Natural killer cell (primary cell): ENCODE results near the gene EVI5L. TPM values are rescaled to one million over a fixed set of nuclear protein-coding genes. Genes with fewer than 3 reads are reported as not detected.

ENCODE experiments used
- ATAC-seq, 3 donors: fragments of 150-1000 bp in 2 of 3; fragments of 200-7000 bp in 1 of 3; cut with Tn5 transposase; 1 replicate in 1 of 3; 2 replicates in 2 of 3; pipeline ENCODE4 v1.10.0; 2021; ENCODE audit warnings: mild to moderate bottlenecking in 2 of 3, moderate library complexity in 2 of 3
- DNase-seq, 2 donors: peaks; one replicate each; pipeline versions ENCODE4 v3.0.0 to v3.0.0-alpha.2; 2013 to 2021; ENCODE audit warnings: mixed read lengths in 1 of 2
- H3K27ac ChIP-seq: one replicate; pipeline ENCODE4 v1.5.1; 2013; ENCODE audit warnings: mild to moderate bottlenecking, low read length
- H3K27me3 ChIP-seq: one replicate; pipeline ENCODE4 v1.6.1; 2013; ENCODE audit warnings: low read length; ENCODE audit not compliant: control insufficient read depth, insufficient read depth
- H3K36me3 ChIP-seq: one replicate; pipeline ENCODE4 v1.6.1; 2013; ENCODE audit warnings: low read length; ENCODE audit not compliant: control insufficient read depth, insufficient read depth
- H3K4me1 ChIP-seq: one replicate; pipeline ENCODE4 v1.6.1; 2013; ENCODE audit warnings: low read length; ENCODE audit not compliant: control insufficient read depth, insufficient read depth
- H3K4me3 ChIP-seq: one replicate; pipeline ENCODE4 v1.5.1; 2013; ENCODE audit warnings: low read length
- H3K9me3 ChIP-seq: one replicate; pipeline ENCODE4 v1.6.1; 2013; ENCODE audit warnings: low read length; ENCODE audit not compliant: control insufficient read depth, insufficient read depth
- H3K27ac Mint-ChIP-seq, 2 donors: one replicate each; pipeline ENCODE4 v1.8.0; 2022; ENCODE audit warnings: mild to moderate bottlenecking in 2 of 2, mixed read lengths in 2 of 2, moderate library complexity in 1 of 2
- H3K27me3 Mint-ChIP-seq, 2 donors: one replicate each; pipeline ENCODE4 v1.8.0; 2022; ENCODE audit warnings: low read depth in 2 of 2, mixed read lengths in 2 of 2
- H3K36me3 Mint-ChIP-seq: one replicate; pipeline ENCODE4 v1.8.0; 2022; ENCODE audit warnings: mixed read lengths
- H3K4me1 Mint-ChIP-seq, 2 donors: one replicate each; pipeline ENCODE4 v1.8.0; 2022; ENCODE audit warnings: mixed read lengths in 2 of 2
- H3K4me3 Mint-ChIP-seq: one replicate; pipeline ENCODE4 v1.8.0; 2022; ENCODE audit warnings: mild to moderate bottlenecking, moderate library complexity, mixed read lengths
- H3K9me3 Mint-ChIP-seq, 2 donors: one replicate each; pipeline ENCODE4 v1.8.0; 2022; ENCODE audit warnings: mixed read lengths in 2 of 2
- CTCF ChIP-seq: fragments of 200-600 bp; IDR thresholded peaks from one replicate; pipeline ENCODE4 v1.8.0; 2022; ENCODE audit warnings: antibody characterized with exemption
- WGBS: methylation state at CpG from one replicate; pipeline ENCODE4 v1.1.7; 2013; ENCODE audit warnings: missing lambda C conversion rate; ENCODE audit not compliant: insufficient coverage; 5-methylcytosine and 5-hydroxymethylcytosine counted together
- intact Hi-C: fragments of 100-400 bp; cut with micrococcal nuclease; formaldehyde crosslinking; loops from one replicate; pipeline ENCODE4 v1.14.2; 2022
- total RNA-seq, 4 donors: library from RNA; stranded (reverse); fragments of 120-200 nt in 1 of 4; gene quantifications; one replicate each; pipeline versions ENCODE4 v1.2.3 to v1.2.4, GENCODE V29; 2013 to 2022

EVI5L gene
- total RNA-seq, 3 donors from 2014 or later (not counting 1 experiment from before 2014, with no cell fraction given) = 9.6 to 13.5 (median 11.3) TPM

- Mint-ChIP-seq H3K36me3 (no peaks in the 10 kb centered on the region), H3K4me3 (no peak overlapping the region), H3K4me1 (peaks cover 0 to under 1% of the 10 kb centered on the region in 2 donors), H3K27ac (no peak overlapping the region), H3K9me3 (no peaks in the 10 kb centered on the region), H3K27me3 (no peaks in the 10 kb centered on the region)
- ATAC-seq (no peak), DNase-seq (no peak)
- 97% methylated on average over 5 of the region's 5 CpGs for WGBS
- no peak overlapping the region for H3K4me3 ChIP-seq
- no peaks in the 10 kb centered on the region for H3K36me3 ChIP-seq
- no peaks in the 10 kb centered on the region for H3K27me3 ChIP-seq
- H3K27ac ChIP-seq = no peak overlapping the region
- no peaks in the 10 kb centered on the region for H3K4me1 ChIP-seq
- intact Hi-C loops = no loop called here
- no peaks in the 10 kb centered on the region for H3K9me3 ChIP-seq
- TF ChIP-seq CTCF = no peak
Measured at GRCh38 chr19:7844405-7844804, 14.4 kb downstream of the EVI5L start.

- Histone ChIP-seq H3K9me3 (no peaks in the 10 kb centered on the region), H3K36me3 (no peaks in the 10 kb centered on the region), H3K27me3 (no peaks in the 10 kb centered on the region), H3K4me1 (no peaks in the 10 kb centered on the region), H3K4me3 (no peak overlapping the region), H3K27ac (no peak overlapping the region)
- Mint-ChIP-seq H3K9me3 (no peaks in the 10 kb centered on the region), H3K36me3 (no peaks in the 10 kb centered on the region), H3K27me3 (no peaks in the 10 kb centered on the region), H3K4me1 (no peaks in the 10 kb centered on the region), H3K4me3 (no peak overlapping the region), H3K27ac (no peak overlapping the region)
- ATAC-seq (no peak), DNase-seq (no peak)
- 91% methylated on average over 10 of the region's 10 CpGs for WGBS
- no peak for TF ChIP-seq CTCF
- intact Hi-C loops = no loop called here
Measured at GRCh38 chr19:7844951-7845350, 14.9 kb downstream of the EVI5L start.

GRCh38 chr19:7845390-7846154 lies 15.6 kb downstream of the EVI5L start:
- no peak for TF ChIP-seq CTCF
- Mint-ChIP-seq H3K4me1 (no peaks in the 10 kb centered on the region), H3K27ac (no peak overlapping the region), H3K9me3 (no peaks in the 10 kb centered on the region), H3K36me3 (no peaks in the 10 kb centered on the region), H3K4me3 (no peak overlapping the region), H3K27me3 (no peaks in the 10 kb centered on the region)
- no peak overlapping the region for H3K4me3 ChIP-seq
- DNase-seq (no peak), ATAC-seq (no peak)
- no peaks in the 10 kb centered on the region for H3K9me3 ChIP-seq
- intact Hi-C loops = no loop called here
- no peaks in the 10 kb centered on the region for H3K36me3 ChIP-seq
- no peaks in the 10 kb centered on the region for H3K27me3 ChIP-seq
- no peaks in the 10 kb centered on the region for H3K4me1 ChIP-seq
- WGBS = 93% methylated on average over 20 of the region's 20 CpGs
- no peak overlapping the region for H3K27ac ChIP-seq

- H3K36me3 ChIP-seq = no peaks in the 10 kb centered on the region
- H3K27ac ChIP-seq = no peak overlapping the region
- no peaks in the 10 kb centered on the region for H3K27me3 ChIP-seq
- Mint-ChIP-seq H3K27me3 (no peaks in the 10 kb centered on the region), H3K4me1 (no peaks in the 10 kb centered on the region), H3K36me3 (no peaks in the 10 kb centered on the region), H3K9me3 (no peaks in the 10 kb centered on the region), H3K4me3 (no peak overlapping the region), H3K27ac (no peak overlapping the region)
- no peak overlapping the region for H3K4me3 ChIP-seq
- no peak for TF ChIP-seq CTCF
- intact Hi-C loops = no loop called here
- no peak for ATAC-seq
- H3K4me1 ChIP-seq = no peaks in the 10 kb centered on the region
- DNase-seq = no peak
- WGBS = 94% methylated on average over 17 of the region's 19 CpGs
- H3K9me3 ChIP-seq = no peaks in the 10 kb centered on the region
Measured at GRCh38 chr19:7846155-7846646, 16.2 kb downstream of the EVI5L start.
